Activated CD4-positive, alpha-beta T cell treated with anti-CD3 and anti-CD28 coated beads, Interleukin-2, amount 50 U/mL, for 24 hours (primary cell): ENCODE measurements around the gene FRMPD4.

Source experiments
- DNase-seq, 2 donors: peaks; one replicate each; pipeline ENCODE4 v3.0.0-alpha.2; 2020; ENCODE audit warnings: low read depth in 1 of 2, low spot score in 1 of 2

Gene FRMPD4

GRCh38 chrX:12292996-12293765, 154.9 kb downstream of the FRMPD4 start:
- no peak for DNase-seq

DNA sequence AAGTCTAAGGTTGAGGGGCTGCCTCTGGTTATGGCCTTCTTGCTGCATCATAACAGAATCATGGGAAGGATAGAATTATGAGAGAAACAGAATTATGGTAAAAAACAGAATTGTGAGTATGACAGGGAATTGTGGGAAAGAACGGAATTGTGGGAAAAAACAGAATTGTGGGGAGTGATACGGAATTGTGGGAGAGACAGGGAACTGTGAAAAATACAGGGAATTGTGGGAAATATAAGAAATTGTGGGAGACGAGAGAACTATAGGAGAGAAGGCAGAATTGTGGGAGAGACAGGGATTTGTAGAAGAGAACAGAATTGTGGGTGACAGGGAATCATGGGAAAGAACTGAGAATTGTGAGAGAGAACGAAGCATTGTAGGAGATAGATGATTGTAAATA, 159.1 kb downstream of the FRMPD4 start:
- no peak for DNase-seq

DNA sequence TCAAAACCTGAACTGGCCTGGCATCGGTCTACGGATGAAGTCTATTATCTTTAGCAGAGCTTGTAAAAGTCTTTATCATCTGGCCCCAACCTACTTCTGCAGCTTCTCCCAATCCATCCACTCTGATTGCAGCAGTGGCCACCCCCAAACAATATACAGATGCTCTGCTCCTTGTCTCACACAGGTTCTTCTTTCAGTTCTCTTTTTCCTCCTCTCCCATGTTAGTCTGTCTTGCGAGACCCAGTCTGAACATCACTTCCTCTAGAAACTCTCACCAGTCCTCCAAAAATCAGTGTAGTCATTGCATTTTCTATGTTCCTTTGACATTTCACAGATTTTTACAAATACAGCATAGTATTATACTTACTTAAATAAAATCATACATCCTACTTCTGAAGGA, 163.0 kb downstream of the FRMPD4 start:
- DNase-seq: no peak

- no peak for DNase-seq
Measured at GRCh38 chrX:12304261-12304660, 166.0 kb downstream of the FRMPD4 start.

- DNase-seq: no peak
Measured at GRCh38 chrX:12307961-12308360, 169.7 kb downstream of the FRMPD4 start.

DNA sequence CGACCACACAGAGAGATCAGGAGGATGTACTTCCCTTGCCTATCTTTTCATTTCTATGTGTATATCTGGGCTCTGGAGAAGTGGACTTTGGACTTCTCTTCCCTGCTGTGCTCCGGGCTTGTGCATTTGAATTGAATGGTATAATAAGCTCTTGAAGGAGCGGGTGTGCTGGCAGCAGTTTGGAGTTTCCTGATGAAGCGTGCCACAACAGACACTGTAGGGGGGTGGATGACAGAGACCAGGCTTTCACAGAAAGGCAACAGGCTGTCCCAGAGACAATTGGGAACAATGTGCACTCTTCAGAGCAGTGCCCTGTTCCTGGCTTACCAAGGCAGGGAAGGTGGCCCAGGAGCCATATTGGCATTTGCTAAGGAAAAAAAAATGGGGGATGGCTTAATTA, 170.1 kb downstream of the FRMPD4 start:
- no peak for DNase-seq

GRCh38 chrX:12309040-12309743, 170.9 kb downstream of the FRMPD4 start:
- DNase-seq: no peak

DNA sequence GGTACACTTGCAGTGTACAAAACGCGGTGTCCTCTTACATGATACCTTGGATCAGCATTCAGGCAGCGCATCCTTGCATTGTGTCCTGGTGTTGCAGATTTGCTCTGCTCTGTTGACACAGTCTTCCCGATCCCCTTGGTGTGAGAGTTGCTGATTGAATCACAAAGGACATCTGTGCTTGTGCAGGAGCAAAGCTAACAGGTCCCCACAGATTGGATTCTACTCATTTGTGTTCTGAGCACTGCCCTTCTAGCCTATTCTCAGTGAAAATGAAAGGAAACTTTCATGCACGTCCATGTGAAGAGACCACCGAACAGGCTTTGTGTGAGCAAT, 171.4 kb downstream of the FRMPD4 start:
- DNase-seq: no peak

DNA sequence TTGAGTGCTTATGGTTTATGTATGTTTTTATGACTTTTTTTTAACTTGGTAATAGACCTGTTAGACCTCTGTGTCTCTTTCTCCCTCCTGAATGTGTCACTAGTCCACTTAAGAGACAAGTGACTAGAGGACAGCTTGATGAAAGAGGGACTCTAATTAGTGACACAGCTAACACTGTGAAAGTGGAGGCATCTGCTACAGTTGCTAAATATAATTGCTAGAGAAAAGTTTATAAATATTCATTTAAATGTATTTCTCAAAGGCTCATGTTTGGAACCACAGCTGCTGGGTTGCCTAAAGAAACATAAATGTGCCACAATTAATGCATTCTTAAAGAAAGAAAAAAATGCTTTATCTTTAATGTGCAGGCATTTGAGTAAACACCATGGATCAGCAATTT, 176.4 kb downstream of the FRMPD4 start:
- DNase-seq: no peak

DNA sequence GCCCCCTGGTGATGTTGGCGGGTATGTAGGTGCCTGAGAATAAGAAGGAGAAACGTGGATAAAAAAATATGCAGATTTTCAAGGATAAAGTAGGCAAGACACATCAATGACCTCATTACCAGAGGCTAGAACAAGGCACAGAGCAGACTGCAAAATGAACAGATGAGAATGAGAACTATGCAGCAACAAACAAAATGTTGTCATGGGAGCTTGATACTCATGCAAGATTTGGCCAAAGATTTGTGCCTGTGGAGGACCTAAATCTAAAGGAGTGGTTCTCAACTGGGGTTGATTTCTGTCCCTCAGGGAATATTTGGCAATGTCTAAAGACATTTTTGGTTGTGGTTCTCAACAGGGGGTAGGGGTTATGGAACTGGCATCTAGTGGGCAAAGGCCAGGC, 177.3 kb downstream of the FRMPD4 start:
- no peak for DNase-seq

GRCh38 chrX:12319003-12319519, 180.8 kb downstream of the FRMPD4 start:
- no peak for DNase-seq

DNA sequence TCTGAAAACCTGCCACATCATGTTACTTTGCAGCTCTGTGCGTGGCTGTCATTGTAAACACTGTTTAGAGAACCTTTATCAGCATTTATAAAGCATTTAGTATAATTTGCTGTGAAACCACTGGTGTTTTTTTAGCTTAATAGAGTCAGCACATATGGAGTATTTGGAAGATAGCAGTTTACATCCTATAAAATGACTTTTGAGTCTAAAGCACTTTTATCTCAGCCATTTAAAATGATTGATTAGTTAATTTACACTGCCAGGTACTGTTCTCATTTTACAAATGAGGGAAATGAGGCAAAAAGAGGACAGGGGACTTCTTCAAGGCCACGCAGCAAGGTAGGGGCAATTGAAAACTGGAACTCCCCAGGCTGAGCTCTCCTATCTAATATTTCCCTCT, 181.7 kb downstream of the FRMPD4 start:
- no peak for DNase-seq

- DNase-seq: no peak
Measured at GRCh38 chrX:12322031-12322430, 183.8 kb downstream of the FRMPD4 start.

- DNase-seq: no peak
Measured at GRCh38 chrX:12325171-12325570, 186.9 kb downstream of the FRMPD4 start.

DNA sequence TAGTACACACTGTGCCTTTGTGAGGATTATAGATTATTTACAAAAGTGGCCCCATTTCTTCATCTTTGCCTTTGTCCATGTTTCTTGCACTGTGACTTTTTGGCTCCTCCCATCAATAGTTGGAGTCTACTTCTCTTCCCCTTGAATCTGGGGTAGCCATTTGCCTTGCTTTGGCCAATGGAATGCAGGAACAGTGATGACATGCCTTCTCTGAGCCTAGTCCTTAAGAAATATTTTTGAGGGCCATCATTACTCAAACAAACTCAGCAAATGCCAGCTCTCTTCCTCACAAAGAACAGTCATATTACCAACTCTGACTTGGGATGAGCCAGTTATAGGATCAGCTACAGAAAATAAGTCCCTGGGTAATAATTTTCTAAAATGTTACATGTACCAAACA, 189.6 kb downstream of the FRMPD4 start:
- DNase-seq: no peak

GRCh38 chrX:12329476-12329875, 191.2 kb downstream of the FRMPD4 start:
- no peak for DNase-seq

- no peak for DNase-seq
Measured at GRCh38 chrX:12330841-12331240, 192.6 kb downstream of the FRMPD4 start.

- no peak for DNase-seq
Measured at GRCh38 chrX:12332786-12333347, 194.6 kb downstream of the FRMPD4 start.

DNA sequence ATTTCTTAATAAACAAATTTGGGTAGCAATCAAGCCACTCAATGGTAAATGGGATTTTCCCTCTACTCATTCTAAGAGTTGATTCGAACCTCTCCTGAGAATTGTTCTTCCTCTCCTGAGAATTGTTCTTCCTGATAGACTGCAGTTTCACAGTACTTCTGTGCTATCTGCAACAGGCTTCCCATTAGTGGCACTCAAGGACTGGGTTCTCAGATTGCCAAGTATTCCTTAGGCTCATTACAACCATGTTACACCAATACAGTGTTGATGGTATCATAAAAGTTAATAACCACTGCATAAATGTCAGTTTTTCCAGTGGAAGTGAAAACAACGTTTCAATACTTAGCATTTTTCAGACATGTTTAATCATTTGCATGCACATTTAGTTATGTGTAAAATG, 201.6 kb downstream of the FRMPD4 start:
- no peak for DNase-seq

GRCh38 chrX:12344954-12345353, 206.7 kb downstream of the FRMPD4 start:
- DNase-seq: no peak

GRCh38 chrX:12349201-12349600, 210.9 kb downstream of the FRMPD4 start:
- DNase-seq: no peak

DNA sequence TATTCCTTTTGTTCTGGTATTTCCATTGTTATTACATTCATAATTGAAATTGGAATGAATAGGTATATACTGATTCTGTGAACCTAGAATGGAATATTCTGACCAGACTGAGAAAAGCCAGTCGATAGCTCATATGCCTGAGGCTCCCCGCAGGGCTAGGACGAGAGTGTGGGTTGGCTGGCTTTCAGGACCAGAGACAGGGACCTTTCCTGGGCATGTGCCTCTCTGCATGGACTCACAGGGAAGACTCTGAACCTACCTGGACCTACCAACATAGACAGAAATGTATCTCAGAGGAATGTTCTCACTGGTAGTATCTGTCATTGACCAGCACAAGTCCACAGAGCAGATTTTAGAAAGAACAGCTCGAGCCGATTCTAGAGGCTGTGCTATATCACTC, 214.6 kb downstream of the FRMPD4 start:
- DNase-seq: no peak
